Sciatic nerve (tissue), 2 donors: Measurements from ENCODE around the gene ANKRD63. TPM values are rescaled to one million over a fixed set of nuclear protein-coding genes. Genes with fewer than 3 reads are reported as not detected.

Experiments used
- ATAC-seq: fragments of 200-7000 bp; cut with Tn5 transposase; one replicate; pipeline ENCODE4 v1.9.1; 2020; ENCODE audit warnings: mild to moderate bottlenecking, moderate library complexity
- DNase-seq: peaks from one replicate; pipeline ENCODE4 v3.0.0-alpha.2; 2020; ENCODE audit warnings: low spot score
- intact Hi-C: fragments of 100-400 bp; cut with DNase I; formaldehyde crosslinking; loops from one replicate; pipeline ENCODE4 v1.14.2; 2022
- total RNA-seq: library from RNA; stranded (reverse); fragmentation: NEBNext Ultra II Directional; extraction: Animal tissue kit (Norgen Biotek cat#: 25700); gene quantifications from one replicate; pipeline ENCODE4 v1.2.1, GENCODE V29; 2021
- donor health status: DM: no; HTN: no; CAD: no.
- donor health status: DM: no; HTN: no; CAD: no.

Gene ANKRD63
- total RNA-seq, 1 donor from 2014 or later = not detected

DNA sequence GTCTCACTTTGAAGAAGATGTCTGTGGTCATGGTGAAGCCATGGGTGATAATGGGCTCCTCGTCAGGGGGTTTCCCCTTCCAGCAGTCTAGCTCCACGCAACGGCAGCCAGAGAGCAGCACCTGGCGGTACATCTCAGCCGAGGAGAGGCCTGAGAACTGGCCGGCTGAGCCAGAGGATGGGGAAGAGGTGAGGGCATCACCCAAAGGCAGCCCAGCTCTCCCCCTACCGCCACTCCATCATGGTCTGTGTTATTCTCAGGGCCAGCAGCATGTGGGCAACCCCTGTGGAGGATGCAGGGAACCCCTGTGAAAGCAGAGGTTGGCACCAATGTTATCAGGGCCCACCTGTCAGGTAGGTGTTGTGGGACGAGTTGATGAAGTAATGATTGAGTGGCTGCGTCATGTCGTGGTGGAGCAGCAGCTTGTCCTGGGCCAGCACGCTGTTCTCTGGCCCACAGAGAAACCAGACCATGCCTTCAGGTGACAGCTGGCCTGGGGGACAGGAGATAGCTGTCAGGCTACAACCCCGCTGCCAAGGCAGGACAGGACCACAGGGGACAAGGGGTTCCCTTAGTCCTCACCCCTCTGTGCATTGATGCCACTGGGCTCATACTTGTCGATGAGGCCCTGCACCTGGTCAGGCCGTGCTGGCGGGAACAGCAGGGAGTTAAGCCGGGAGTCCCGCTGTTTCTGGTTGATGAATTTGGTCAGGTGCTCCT, 15.5 kb upstream of the ANKRD63 start:
- intact Hi-C loops = no loop called here
- no peak for DNase-seq
- ATAC-seq = no peak

DNA sequence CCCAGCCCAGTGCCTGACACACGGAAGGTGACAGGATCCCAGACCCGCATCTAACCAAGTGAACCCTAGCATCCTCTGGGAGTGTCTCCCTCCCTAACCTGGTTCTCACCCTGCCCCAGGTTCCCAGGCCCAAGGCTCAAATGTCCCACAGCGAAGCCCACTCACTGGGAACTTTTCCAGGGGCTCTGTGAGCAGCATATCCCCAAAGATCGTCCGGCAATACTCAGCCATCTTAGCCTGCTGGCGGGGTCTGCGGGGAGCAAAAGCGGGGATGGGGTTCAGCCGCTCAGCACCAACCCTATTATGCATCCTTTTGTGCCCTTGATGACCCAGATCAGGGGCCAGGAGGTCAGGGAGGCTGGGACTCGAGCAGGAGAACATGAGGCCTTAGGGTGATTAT, 14.5 kb upstream of the ANKRD63 start:
- intact Hi-C loops = no loop called here
- DNase-seq (no peak), ATAC-seq (no peak)

DNA sequence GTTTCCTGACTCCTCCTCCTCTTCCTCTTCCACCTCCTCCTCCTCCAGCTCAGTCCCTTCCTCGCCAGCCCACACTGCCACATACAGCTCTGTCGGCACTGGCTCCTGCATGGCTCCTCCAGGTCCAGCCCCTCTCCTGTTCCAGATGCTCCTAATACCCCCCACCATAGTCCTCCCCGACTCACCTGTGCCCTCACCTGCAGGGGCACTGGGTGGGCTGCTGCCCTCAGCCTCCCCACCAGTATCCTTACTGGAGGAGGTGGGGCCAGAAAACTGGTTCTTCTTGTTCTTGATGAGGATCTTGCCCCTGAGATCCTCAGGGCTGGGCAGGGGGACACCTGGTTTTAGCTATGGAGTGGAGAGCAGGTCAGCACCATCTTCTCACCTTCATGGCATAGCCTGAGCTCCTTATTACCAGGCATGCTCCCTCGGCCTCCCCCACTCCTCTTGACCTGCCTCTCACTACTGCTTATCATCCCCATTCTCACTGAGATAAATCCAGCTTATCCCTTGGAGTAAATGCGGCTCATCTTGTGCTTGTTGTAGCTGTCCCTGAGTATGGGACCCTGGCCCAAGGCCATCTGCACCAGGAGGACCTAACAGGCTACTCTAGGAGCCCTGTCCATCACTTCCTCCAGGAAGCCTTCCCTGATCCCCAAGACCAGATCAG, 13.8 kb upstream of the ANKRD63 start:
- DNase-seq (no peak), ATAC-seq (no peak)
- intact Hi-C loops = no loop called here

DNA sequence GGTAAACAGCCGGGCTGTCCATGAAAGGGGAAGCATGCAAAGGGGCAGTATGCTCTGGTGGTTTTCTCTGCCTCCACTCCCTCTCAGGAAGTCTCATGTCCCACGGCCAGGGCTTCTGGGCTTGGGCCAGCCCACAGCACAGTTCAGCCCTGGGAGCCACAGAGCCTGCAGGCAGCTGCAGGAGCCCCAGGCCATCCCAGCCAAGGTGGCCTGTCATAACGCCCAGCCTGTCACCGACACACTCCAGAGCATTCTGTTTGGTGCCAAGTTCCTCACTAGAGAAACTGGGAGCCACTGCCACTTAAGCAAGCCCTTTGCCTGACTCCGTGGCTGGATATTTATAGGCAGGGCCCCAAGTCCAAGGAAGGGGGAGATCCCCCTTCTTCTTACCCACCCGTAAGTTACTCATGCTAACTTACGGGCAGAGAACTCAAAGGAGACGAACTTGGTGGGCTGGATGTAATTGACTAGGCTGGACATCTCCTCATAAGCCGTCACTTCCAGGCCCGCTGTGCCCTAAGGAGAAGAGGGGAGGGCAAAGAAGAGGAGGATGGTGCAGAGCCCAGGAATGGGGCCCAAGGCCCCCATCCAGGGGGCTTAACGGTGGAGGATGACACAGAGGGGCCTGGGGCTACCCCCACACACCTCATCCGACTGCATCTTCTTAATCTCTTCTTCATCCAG, 13.2 kb upstream of the ANKRD63 start:
- no peak for DNase-seq
- no peak for ATAC-seq

DNA sequence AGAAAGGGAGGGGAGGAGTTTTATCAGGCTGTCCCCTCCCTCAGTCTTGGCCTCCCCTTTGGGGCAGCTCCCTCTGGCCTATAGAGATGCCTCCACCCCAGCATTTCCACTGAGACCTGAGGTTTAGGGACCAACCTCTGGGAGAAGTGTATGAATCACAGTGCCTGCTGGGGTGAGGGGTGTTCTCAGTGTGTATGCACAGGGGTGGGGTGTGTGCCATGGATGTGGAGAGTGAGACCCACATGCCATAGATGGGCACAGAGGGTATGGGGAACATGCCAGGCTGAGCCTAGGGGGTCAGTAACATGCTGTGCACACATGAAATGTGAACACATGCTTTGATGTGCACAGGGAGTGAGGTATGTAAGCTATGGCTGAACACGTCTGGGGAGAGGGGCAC, 12.4 kb upstream of the ANKRD63 start:
- no peak for DNase-seq
- ATAC-seq = no peak
- intact Hi-C loops = no loop called here

More for the DNA sequence above, 13.2 kb upstream of the ANKRD63 start:
- intact Hi-C loops = no loop called here

DNA sequence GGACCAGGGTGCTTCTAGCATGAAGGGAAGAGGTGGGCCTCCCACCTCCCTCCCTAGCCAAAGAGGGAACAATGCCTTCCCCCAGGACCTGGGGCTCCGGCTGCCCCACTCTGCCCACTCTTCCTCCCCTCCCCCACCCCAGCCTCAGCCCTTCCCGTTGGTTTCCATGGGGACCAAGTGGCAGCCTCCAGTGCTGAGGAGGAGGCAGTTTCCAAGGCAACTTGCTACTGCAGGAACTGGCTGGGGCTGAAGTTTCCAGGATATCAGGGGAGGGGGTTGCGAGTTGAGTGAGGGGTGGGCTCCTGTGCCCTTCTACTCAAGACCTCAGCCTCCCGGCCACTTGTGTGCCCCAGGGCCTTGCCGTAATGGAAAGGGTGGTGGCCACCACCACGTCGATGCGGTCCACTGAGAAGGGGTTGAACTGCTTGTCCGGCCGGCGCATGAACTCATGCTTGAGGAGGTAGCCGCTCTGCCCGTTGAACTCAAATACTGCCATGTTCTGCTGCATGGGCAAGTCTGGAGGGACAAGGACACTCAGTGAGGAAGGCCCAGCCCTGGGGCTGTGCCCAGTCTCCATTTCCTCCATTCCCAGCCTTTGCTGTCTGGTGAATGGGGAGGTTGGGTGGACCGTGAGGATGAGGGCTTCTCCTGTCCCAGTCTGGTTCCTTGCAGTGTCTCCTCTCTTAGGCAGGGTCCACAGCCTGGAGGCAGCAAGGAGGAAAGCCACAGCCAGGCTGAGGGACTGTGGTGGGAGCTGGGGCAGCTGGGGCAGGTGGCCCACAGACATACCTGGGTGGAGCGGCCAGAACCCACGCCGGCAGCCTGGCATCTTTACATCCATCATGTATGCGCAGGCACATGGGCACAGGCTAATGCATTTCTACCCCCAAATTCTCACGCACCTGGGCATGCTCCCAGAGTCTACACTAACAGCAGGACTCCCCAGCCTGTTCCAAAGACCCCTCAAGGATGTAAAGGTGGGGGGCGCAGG, 11.3 kb upstream of the ANKRD63 start:
- intact Hi-C loops = no loop called here
- ATAC-seq = no peak
- no peak for DNase-seq

DNA sequence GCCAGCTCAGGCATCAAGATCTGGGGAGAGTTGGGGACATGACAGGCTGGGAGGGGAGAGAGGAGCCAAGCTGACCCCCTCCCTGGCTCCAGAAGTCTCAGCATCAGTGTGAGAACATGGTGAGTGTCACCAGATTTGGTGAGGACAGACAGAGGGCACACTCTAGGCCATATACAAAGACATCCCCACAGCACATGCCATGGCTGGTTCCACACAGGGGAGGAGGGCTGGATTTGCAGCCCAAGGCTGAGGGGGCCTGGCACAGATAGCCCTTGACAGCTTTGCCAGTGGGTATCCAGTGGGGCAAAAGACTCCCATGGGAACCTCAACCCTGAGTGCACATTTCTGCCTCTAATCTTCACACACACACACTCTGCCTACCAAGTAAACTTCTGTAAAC, 10.1 kb upstream of the ANKRD63 start:
- intact Hi-C loops = no loop called here
- DNase-seq (no peak), ATAC-seq (no peak)

DNA sequence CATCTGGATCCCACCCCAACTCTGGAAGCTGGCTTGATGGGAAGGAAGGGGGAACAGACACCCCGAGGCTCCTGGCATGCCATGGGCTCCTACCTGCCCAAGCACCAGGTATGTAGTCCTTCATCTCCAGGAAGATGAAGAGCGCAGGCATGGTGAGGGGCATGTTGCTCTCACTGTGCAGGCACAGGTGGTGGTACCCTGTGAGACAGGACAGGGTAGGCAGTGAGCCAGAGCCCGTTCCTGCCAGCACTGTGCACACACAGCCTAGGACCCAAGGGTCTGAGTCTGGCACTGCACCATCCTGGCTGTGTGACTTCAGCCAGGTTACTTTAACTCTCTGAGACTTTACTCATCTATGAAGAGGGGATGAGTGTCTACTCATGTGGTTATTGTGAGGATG, 9.4 kb upstream of the ANKRD63 start:
- DNase-seq (no peak), ATAC-seq (no peak)
- intact Hi-C loops = no loop called here

DNA sequence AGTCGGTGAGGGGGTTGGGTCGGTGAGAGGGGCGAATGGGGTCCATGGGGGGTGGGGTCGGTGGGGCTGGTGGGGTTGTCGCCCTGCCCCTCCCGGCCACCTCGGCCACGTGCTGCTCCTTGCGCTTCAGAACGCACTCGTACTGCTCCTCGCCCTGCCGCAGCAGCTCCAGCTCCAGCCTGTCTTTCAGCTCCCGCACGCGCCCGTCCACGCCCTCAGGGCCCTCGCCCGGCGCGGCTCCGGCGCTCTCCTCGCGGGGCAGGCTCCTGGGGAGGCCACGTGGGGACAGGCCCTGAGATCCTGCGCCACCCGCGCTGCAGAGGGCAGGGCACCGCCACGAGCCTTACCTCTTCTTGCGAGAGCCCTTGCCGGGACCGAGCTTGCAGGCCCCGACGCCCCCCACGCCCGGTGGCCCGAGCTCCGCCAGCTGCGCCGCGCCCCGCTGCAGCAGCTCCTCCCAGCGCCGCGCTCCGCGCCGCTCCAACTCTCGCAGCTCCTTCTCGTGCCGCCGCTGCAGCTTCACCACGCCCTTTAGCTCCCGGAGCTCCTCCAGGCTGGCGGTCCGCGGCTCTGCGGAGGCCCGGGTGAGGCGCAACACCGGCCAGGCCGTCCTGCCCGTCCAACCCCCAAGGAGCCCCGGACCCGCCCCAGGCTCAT, 8.2 kb upstream of the ANKRD63 start:
- ATAC-seq (peak; percentile 50), DNase-seq (no peak)
- intact Hi-C loops = no loop called here

DNA sequence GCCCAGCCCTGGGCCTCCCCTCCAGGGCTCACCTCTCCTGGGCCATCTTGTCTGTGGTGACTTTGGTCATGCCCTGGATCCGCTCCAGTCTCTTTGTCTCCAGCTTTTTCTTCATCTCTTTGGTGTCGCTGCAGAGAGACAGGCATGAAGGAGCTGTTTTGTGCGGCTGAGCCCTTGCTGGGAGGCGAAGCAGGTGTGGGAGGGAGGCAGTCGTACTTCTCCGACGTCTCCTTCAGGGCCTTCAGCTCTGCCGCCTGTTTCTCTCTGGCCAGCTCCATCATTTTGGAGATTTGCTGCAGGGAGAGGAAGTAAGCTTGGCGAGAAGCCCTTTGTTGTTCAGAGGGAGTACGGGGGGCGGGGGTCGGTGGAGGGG, 7.7 kb upstream of the ANKRD63 start:
- intact Hi-C loops = no loop called here
- ATAC-seq (no peak), DNase-seq (no peak)

DNA sequence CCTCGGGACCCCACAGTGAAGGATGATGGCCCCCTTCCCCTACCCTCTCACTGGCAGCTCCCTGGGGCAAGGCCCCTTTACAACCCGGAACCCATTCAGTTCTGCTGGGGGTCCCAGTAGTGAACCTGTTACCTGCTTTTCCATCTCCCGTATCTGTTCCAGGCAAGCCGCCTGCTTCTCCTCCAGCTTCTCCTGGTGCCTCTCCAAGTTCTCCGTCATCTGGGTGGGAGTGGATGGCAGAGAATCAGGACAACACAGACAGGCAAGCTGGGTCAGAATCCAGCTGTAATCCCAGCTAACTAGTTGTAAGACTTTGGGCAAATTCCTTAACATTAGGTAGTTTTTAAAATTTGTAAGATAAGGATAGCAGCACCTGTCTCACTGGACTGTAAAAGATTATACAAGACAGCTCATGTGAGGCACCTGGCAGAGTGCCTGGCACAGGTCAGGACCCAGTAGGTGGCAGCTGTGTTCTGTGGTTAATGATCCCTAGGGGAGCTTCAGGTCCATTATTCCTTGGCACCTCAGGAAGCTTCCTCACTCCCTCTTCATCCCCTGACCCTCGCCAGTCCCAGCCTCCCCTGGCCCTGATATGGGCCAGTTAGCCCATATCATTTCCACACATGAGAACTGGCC, 6.4 kb upstream of the ANKRD63 start:
- no peak for DNase-seq
- intact Hi-C loops = no loop called here
- no peak for ATAC-seq

DNA sequence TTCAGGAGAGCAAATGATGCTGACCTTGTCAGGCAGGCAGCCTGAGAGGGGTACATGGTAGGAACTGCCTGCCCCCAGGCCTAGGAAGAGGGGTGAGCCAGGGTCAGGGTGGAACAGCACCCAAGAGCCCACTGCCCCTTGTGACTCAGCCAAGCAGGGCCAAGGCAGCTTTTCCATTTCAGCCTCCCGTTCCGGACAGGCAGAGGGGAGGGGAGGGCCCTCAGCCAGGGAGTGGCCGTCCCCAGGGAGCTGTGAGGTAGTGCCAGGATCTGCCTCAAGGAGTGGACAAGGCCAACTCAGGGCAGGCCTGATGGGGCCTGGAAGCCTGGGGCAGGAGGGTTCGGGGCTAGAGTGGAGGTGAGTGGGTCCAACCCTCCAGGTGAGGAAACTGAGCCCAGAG, 5.1 kb upstream of the ANKRD63 start:
- intact Hi-C loops = no loop called here
- DNase-seq (no peak), ATAC-seq (no peak)

DNA sequence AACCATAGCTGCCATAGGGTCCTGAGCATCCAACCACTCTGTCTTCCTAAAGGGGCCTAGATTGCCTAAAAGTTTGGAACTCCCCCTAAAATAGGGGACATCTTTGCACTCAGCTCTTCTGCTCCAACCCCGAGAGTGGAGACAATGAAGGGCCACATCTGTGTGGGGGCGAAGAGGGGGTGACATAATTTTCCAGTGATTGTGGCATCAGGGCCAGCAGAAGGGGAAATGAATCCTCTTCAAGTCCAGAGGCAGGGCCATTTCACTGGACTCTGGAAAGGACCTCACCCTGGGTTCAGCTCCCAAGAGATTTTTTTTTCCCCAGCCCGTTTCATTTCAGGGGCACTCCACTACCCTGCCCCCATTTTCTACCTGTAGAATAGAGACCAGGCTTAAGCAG, 4.6 kb upstream of the ANKRD63 start:
- intact Hi-C loops = no loop called here
- ATAC-seq (no peak), DNase-seq (no peak)

DNA sequence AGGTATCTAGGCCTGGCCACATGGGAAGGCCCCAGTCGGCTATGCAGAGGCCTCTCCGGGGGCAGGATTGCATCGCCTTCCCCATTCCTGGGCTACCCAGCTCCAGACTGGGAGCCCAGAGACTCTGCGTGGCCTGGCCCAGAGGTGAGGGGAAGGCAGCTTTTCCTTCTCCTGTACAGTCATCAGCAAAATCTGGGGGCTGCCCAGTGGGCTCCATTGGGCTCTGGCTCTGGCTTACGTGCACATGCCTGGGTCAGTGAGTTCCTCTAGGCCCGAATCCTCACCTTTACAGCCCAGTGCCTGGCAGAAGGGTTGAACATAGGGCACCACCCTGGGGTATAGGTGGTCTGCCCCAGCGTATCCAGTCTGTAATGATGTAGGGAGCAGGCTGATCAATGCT, 3.9 kb upstream of the ANKRD63 start:
- DNase-seq = no peak
- intact Hi-C loops = no loop called here
- no peak for ATAC-seq

DNA sequence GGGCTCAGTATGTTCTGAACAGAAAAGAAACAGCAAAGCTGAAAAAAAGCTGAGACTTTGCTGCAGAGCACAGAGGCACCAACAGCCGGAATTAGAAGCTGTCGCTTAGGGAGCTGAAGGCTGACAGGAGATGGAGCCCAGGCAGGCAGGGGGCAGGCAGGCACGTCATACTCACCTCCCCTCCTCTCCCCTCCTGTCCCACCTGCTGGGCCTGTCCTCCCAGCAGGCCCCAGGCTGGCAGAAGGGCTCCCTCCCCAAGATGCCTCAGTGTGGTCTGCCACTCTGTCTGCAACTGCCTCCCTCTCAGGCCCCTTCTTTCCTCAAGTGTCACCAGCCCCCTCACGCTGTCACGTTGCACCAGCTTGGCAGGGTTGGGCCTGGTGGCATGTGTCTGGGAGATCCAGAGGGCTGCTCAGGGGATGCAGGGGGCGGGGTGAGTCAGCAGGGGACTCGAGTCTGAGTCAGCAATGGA, 3.2 kb upstream of the ANKRD63 start:
- intact Hi-C loops = no loop called here
- DNase-seq = no peak
- no peak for ATAC-seq

DNA sequence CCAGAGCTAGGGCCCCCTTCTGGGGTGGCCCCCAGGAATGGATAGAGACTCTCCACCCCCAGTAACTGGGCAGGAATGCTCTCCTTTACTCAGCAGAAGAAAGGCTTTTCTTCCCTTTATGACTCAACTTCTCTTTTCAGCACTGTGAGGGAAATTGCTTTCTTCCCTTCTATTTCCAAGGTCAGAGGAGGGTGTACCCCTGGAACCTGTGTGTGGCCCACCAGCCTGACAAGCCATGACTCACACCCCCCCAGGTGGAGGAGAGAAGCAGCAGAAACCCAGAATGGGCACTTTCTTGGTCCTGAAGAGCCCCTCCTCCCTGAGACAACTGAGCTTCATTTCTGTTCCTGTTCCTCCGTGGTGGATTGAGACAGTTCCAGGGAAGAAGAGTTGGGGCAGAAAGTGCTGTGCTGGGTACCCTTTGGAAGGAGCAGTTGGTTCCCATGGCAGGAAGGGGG, 2.7 kb upstream of the ANKRD63 start:
- intact Hi-C loops = no loop called here
- ATAC-seq (no peak), DNase-seq (no peak)

DNA sequence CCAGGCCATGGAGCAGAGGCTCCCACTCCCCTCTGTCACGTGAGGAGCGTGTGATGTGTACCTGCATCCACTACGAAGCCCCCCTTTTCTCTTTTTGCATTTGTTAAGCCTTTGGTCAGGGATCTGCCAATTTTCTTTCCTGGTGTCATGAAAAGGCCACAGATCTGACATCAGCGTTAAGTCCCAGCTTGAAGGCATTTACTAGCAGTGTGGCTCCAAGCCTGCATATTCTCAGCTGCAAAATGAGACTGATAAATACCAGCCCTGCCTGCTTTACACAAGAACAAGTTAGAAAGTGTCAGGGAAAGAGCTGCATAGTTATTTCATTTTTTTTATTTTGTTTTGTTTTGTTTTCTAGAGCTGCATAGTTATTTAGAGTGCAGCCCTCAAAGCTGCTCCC, 2.3 kb upstream of the ANKRD63 start:
- ATAC-seq (no peak), DNase-seq (no peak)
- intact Hi-C loops = no loop called here

DNA sequence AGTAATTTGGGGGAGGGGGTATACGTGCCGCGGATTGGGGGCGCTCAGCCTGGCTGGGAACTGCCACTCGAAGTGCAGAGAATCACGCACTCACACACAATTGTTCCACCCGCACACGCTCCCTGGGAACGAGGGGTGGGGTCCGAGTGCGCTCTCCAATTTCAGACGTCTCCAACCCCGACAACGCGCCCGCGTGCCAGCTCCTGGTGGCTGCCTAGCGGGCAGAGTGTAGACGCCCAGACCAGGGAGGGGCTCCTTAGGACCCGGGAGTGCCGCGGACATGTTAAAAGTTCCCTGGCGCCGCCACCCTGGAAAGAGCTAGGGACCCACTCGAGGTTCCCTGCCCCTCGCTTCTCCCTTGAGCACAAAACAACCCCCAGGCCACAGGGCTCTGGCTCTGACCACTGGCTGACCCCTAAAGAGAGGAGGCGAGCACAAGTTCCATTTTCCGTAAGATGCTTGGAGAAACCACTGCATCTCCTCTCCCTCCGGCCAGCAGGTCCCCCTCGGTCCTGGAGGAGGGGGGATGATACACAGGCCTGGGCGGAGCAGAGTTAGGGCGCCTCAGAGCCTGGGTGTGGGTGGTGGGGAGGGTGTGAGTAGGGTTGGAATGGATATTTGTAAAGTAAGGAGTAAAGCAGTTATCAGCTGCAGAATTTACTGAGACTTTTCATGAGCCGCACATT, 894 bp upstream of the ANKRD63 start:
- ATAC-seq = no peak
- no peak for DNase-seq

More for the DNA sequence above, 894 bp upstream of the ANKRD63 start:
- intact Hi-C loops = loop anchor here (5.0 kb wide), 1 partner anchor 139 kb away; no protein-coding TSS in a partner anchor
